ENCODE measurements around the gene KCNE2.

- peak; percentile 87 for TF ChIP-seq CTCF (IDR thresholded peaks at IDR 0.05)
- TF ChIP-seq ZFX (IDR thresholded peaks at IDR 0.05; ENCODE audit: borderline replicate concordance): no peak
Observed at GRCh38 chr21:34367320-34367935, 3.6 kb downstream of the KCNE2 start.
